Inferior parietal cortex (tissue), 1 donor: Measurements from ENCODE around the gene SOX4.

Source experiments
- DNase-seq: peaks from one replicate; pipeline ENCODE4 v3.0.0-alpha.2; 2016; ENCODE audit errors: extremely low spot score

Gene SOX4

GRCh38 chr6:21613809-21614208 lies 20.3 kb downstream of the SOX4 start:
- no peak for DNase-seq

GRCh38 chr6:21614226-21614625 lies 20.7 kb downstream of the SOX4 start:
- DNase-seq, result no peak

GRCh38 chr6:21615504-21615903 lies 22.0 kb downstream of the SOX4 start:
- no peak for DNase-seq

GRCh38 chr6:21616005-21616404 lies 22.5 kb downstream of the SOX4 start:
- DNase-seq, result no peak

- DNase-seq, result no peak
These were observed 32.1 kb downstream of the SOX4 start for GRCh38 chr6:21625642-21626041.

- DNase-seq, result no peak
These were observed 33.2 kb downstream of the SOX4 start for GRCh38 chr6:21626756-21627155.

GRCh38 chr6:21628160-21628559 lies 34.6 kb downstream of the SOX4 start:
- DNase-seq, result no peak

- no peak for DNase-seq
These were observed 40.1 kb downstream of the SOX4 start for GRCh38 chr6:21633511-21634109.

GRCh38 chr6:21634582-21634981 lies 41.0 kb downstream of the SOX4 start:
- no peak for DNase-seq

GRCh38 chr6:21636876-21637275 lies 43.3 kb downstream of the SOX4 start:
- no peak for DNase-seq

- DNase-seq, result no peak
These were observed 45.8 kb downstream of the SOX4 start for GRCh38 chr6:21639316-21639715.
